Measurements from ENCODE around the gene OR1F1.

The OR1F1 gene

DNA sequence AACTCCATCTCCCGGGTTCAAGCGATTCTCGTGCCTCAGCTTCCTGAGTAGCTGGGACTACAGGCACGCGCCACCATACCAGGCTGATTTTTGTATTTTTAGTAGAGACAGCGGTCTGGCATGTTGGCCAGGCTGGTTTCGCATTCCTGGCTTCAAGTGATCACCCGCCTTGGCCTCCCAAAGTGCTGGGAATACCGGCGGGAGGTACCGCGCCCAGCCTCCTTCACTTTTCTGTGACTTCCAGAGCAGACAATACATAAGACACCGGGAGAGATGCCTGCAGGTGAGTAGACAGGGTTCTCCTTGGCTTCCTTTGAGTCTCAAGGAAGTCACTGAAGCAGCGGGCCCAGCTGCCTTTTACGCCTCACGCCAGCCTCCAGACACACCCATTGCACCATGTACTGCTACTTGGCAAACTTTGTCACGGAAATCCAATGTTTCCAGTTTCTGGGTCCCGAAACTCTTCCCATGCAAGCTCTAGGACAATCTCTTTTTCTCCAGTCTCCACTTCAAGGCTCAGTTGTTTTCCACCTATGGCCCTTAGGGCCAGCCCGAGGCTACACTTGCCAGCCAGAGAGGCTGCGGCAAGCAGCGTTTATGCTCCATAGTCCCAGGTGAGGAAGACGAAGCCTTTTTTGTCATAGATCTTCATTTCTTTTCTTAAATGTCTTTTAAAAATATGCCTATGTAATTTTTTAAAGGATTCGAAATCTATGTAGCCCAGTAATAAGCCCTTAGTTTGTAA is 886 bp upstream of the OR1F1 start:
- H3K27me3 ChIP-seq (ENCODE audit: insufficient read depth, low read depth) = no peaks in the 10 kb centered on the region; the same call in 1 of the 2 replicates

DNA sequence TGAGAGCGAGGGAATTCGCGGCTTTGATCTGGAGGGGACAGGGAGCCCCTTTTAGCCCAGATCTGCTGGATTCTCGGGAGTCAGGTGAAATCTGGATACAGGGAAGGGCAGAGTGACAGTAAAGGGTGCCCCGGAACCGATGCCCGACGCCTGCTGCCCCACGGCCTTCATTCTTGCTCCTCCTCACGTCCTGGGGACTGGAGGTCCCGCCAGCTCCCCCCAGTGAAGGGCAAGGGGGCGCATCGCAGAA is 596 bp downstream of the OR1F1 start:
- Histone ChIP-seq H3K79me2 (ENCODE audit: insufficient read depth, low read depth) (no peaks in the 10 kb centered on the region), H3K27me3 (ENCODE audit: insufficient read depth, low read depth) (no peaks in the 10 kb centered on the region; the same call in 1 of the 2 replicates), H4K20me1 (ENCODE audit: insufficient read depth) (no peaks in the 10 kb centered on the region), H3K4me1 (ENCODE audit: low read depth, poor library complexity, severe bottlenecking) (peaks cover 32% of the 10 kb centered on the region), H3K27ac (peak overlapping the region; percentile 72), H3K9ac (peak overlapping the region; percentile 57), H3K4me3 (IDR thresholded peaks at IDR 0.05; ENCODE audit: insufficient read depth, low read depth, low read length) (no peak overlapping the region), H3K36me3 (ENCODE audit: insufficient read depth) (no peaks in the 10 kb centered on the region), H2AFZ (ENCODE audit: low read depth) (peak overlapping the region; percentile 79), H3K4me2 (peak overlapping the region; percentile 97)
- TF ChIP-seq, protein P1, sequence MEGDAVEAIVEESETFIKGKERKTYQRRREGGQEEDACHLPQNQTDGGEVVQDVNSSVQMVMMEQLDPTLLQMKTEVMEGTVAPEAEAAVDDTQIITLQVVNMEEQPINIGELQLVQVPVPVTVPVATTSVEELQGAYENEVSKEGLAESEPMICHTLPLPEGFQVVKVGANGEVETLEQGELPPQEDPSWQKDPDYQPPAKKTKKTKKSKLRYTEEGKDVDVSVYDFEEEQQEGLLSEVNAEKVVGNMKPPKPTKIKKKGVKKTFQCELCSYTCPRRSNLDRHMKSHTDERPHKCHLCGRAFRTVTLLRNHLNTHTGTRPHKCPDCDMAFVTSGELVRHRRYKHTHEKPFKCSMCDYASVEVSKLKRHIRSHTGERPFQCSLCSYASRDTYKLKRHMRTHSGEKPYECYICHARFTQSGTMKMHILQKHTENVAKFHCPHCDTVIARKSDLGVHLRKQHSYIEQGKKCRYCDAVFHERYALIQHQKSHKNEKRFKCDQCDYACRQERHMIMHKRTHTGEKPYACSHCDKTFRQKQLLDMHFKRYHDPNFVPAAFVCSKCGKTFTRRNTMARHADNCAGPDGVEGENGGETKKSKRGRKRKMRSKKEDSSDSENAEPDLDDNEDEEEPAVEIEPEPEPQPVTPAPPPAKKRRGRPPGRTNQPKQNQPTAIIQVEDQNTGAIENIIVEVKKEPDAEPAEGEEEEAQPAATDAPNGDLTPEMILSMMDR (conservative IDR thresholded peaks at IDR 0.05; ENCODE audit: low read depth, low read length) = no peak

More for the DNA sequence above, 886 bp upstream of the OR1F1 start:
- Histone ChIP-seq H3K4me2 (peak overlapping the region; percentile 1; the same call in 1 of the 2 replicates), H3K36me3 (ENCODE audit: insufficient read depth) (no peaks in the 10 kb centered on the region), H3K9ac (no peak overlapping the region), H3K4me1 (ENCODE audit: low read depth, poor library complexity, severe bottlenecking) (peaks cover 32% of the 10 kb centered on the region), H2AFZ (ENCODE audit: low read depth) (no peak overlapping the region), H3K79me2 (ENCODE audit: insufficient read depth, low read depth) (no peaks in the 10 kb centered on the region), H4K20me1 (ENCODE audit: insufficient read depth) (no peaks in the 10 kb centered on the region), H3K4me3 (IDR thresholded peaks at IDR 0.05; ENCODE audit: insufficient read depth, low read depth, low read length) (no peak overlapping the region), H3K27ac (no peak overlapping the region)
- TF ChIP-seq, protein P1 (conservative IDR thresholded peaks at IDR 0.05; ENCODE audit: low read depth, low read length) = no peak

DNA sequence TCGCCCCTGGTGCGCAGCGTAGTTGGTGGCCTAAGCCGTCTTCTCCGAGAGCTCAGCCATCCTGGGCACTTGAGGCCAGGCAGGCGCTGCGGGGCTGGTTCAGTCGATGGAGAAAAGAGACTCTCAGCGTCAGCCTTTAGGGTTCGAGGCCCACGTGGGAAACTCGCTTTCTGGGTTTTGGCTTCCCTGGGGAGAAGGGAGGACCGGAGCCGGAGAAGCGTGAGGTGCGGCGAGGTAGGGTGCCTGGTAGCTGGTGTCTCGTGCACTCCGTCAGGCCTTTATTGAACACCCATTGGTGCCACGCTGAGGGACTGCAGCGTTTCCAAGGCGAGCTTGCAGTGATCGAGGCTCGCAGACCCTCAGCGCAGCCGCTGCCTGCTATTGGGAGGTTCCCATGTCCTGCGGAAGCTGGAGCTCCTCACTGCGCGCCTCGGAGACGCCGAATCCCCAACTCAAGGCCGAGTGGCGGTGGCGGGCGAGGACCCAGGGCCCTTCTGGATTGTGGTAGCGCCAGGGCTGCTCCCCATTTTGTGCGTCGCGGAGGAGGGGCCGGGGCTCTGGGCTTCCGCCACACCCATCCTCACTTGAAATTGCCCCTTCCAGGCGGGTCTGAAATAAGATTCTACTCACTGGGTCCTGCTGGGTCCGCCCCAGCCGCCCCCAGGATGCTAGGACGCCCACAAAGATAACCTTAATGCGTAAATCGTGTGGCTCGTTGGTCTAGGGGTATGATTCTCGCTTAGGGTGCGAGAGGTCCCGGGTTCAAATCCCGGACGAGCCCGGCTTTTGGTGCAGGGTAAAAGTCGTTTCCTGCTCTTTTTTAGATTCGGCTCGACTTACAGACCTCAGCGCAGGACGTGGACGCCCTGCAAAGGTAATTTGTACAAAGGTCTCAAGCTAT is 1.2 kb downstream of the OR1F1 start:
- Histone ChIP-seq H3K27ac (peak overlapping the region; percentile 72), H3K27me3 (ENCODE audit: insufficient read depth, low read depth) (no peaks in the 10 kb centered on the region; the same call in 1 of the 2 replicates), H3K79me2 (ENCODE audit: insufficient read depth, low read depth) (no peaks in the 10 kb centered on the region), H3K36me3 (ENCODE audit: insufficient read depth) (no peaks in the 10 kb centered on the region), H2AFZ (ENCODE audit: low read depth) (peak overlapping the region; percentile 79), H3K4me1 (ENCODE audit: low read depth, poor library complexity, severe bottlenecking) (peaks cover 32% of the 10 kb centered on the region), H4K20me1 (ENCODE audit: insufficient read depth) (no peaks in the 10 kb centered on the region), H3K9ac (peak overlapping the region; percentile 57), H3K4me2 (peak overlapping the region; percentile 97), H3K4me3 (IDR thresholded peaks at IDR 0.05; ENCODE audit: insufficient read depth, low read depth, low read length) (no peak overlapping the region)
- TF ChIP-seq, protein P1 (conservative IDR thresholded peaks at IDR 0.05; ENCODE audit: low read depth, low read length) = no peak

DNA sequence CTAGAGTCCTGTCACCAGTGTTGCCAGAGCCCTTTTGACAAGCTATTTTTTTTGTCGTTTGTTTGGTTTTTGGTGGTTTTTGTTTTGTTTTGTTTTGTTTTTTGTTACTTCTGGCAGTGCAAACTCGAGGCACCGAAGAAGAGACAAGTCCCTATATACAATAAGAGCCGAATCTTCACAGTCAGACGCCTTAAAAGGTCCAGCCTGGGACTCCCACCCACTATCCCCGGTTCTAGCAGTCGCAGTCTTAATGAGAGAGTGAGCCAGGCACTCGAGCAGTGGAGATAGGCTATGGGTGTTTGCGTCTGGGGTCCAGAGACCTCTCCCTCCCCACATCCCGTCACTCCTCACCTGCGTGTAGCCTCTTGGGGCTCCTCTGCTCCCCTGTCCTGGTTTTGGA is 1.9 kb downstream of the OR1F1 start:
- H3K4me1 ChIP-seq (ENCODE audit: low read depth, poor library complexity, severe bottlenecking) = peaks cover 25% of the 10 kb centered on the region
- H3K27ac ChIP-seq = peak overlapping the region; percentile 4; the same call in 1 of the 2 replicates
- no peaks in the 10 kb centered on the region for H3K36me3 ChIP-seq (ENCODE audit: insufficient read depth)
- no peak overlapping the region for H3K4me3 ChIP-seq (IDR thresholded peaks at IDR 0.05; ENCODE audit: insufficient read depth, low read depth, low read length)
- no peaks in the 10 kb centered on the region for H4K20me1 ChIP-seq (ENCODE audit: insufficient read depth)
- no peaks in the 10 kb centered on the region; the same call in 1 of the 2 replicates for H3K27me3 ChIP-seq (ENCODE audit: insufficient read depth, low read depth)
- H3K9ac ChIP-seq = no peak overlapping the region
- peak overlapping the region; percentile 97 for H3K4me2 ChIP-seq
- TF ChIP-seq, protein P1 (conservative IDR thresholded peaks at IDR 0.05; ENCODE audit: low read depth, low read length) = no peak
- H2AFZ ChIP-seq (ENCODE audit: low read depth) = peak overlapping the region; percentile 35; the same call in 1 of the 2 replicates
- no peaks in the 10 kb centered on the region for H3K79me2 ChIP-seq (ENCODE audit: insufficient read depth, low read depth)
